ENCODE results near the gene RAB23. TPM values are rescaled to one million over a fixed set of nuclear protein-coding genes. Genes with fewer than 3 reads are reported as not detected.
"Not testable (repeated sequence)": the region's sequence is repeated elsewhere in the genome, so short reads cannot be mapped to it uniquely, and the experiment has no call there.

RAB23 gene
- total RNA-seq, 1 donor from 2014 or later = 11.3 TPM

- ATAC-seq = no peak
- intact Hi-C loops (cut with DNase I) = no loop called here
- no peaks in the 10 kb centered on the region for H3K36me3 ChIP-seq
- H3K27ac ChIP-seq = no peak overlapping the region
- DNase-seq = no peak
- H3K9me3 ChIP-seq = no peaks in the 10 kb centered on the region
- no peaks in the 10 kb centered on the region for H3K4me1 ChIP-seq
- no peak for TF ChIP-seq CTCF (IDR thresholded peaks at IDR 0.05)
- no peaks in the 10 kb centered on the region for H3K27me3 ChIP-seq (ENCODE audit: low read depth)
- H3K4me3 ChIP-seq = no peak overlapping the region
Measured at GRCh38 chr6:57250348-57250747, 28.2 kb upstream of the RAB23 start.

DNA sequence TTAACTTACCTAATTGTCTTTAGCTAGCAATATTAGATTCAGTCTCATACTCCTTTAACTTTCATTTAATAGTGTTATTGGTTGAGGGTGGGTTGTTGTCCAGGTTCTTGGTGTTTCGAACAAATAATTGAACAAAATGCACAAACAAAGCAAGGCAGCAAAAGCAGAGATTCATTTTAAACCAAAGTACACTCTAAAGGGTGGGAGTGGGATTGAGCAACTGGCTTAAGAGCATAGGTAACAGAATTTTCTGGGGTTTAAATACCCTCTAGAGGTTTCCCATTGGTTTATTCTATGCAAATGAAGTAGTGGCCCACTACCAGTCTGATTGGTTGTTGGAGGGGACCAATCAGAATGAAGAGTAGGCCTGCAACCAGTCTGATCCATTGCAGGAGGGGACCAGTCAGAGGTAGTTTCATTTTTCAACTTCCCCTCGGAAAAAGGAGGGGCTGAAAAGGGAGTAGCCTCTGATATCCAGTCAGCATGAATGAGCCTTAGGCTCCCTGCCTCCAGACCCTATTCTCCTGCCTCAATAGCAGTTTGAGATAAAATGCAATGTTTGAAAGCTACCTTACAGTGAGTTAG, 26.3 kb upstream of the RAB23 start:
- Histone ChIP-seq H3K27ac (no peak overlapping the region), H3K4me3 (no peak overlapping the region), H3K27me3 (ENCODE audit: low read depth) (no peaks in the 10 kb centered on the region), H3K4me1 (no peaks in the 10 kb centered on the region), H3K9me3 (no peaks in the 10 kb centered on the region), H3K36me3 (no peaks in the 10 kb centered on the region)
- DNase-seq = no peak
- no peak for ATAC-seq
- intact Hi-C loops (cut with DNase I) = no loop called here
- no peak for TF ChIP-seq CTCF (IDR thresholded peaks at IDR 0.05)

DNA sequence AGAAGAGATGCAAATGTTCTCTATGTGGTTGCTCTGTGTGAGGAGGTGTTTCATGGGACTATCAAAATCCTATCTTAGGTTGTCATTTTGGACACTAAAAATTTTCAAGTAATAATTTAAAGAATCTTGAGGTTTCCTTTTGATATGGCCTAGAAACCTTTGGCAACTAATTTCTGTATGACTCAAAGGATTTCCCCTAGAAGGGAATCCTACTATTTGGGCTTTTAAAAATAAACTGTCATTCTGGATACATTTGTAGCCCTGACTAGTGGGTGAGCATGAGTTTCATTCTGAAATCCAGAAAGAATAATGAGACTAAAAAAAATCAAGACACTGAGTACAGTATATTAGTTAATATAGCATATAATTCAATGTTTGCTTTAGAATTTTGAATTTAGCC, 25.5 kb upstream of the RAB23 start:
- Histone ChIP-seq H3K27me3 (ENCODE audit: low read depth) (no peaks in the 10 kb centered on the region), H3K27ac (no peak overlapping the region), H3K9me3 (no peaks in the 10 kb centered on the region), H3K4me1 (no peaks in the 10 kb centered on the region), H3K4me3 (no peak overlapping the region), H3K36me3 (no peaks in the 10 kb centered on the region)
- DNase-seq (no peak), ATAC-seq (no peak)
- intact Hi-C loops (cut with DNase I) = no loop called here
- TF ChIP-seq CTCF (IDR thresholded peaks at IDR 0.05) = no peak

DNA sequence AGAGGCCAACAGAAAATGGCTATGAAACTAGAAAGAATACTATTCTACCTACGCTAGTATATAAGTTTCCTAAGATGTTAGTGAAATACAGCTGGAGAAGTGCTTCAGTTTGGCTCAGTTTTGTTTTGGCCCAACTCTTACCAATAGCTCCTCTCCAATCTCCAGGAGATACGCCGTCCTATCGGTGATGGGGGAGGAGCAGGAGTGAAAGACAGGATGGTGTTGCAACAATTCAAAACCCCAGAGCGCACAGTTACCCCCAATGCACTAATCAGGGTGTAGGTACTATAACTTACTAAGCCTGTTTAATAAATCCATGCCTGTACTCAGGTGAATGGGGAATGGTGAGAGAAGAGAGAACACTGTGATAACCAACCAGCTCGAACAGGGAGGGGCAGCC, 24.2 kb upstream of the RAB23 start:
- H3K4me3 ChIP-seq = no peak overlapping the region
- DNase-seq (no peak), ATAC-seq (no peak)
- H3K9me3 ChIP-seq = no peaks in the 10 kb centered on the region
- intact Hi-C loops (cut with DNase I) = no loop called here
- H3K36me3 ChIP-seq = no peaks in the 10 kb centered on the region
- H3K27ac ChIP-seq = no peak overlapping the region
- no peaks in the 10 kb centered on the region for H3K4me1 ChIP-seq
- TF ChIP-seq CTCF (IDR thresholded peaks at IDR 0.05) = no peak
- H3K27me3 ChIP-seq (ENCODE audit: low read depth) = no peaks in the 10 kb centered on the region

- TF ChIP-seq CTCF (IDR thresholded peaks at IDR 0.05) = no peak
Measured at GRCh38 chr6:57243954-57244353, 21.8 kb upstream of the RAB23 start.

GRCh38 chr6:57243526-57243925, 21.4 kb upstream of the RAB23 start:
- intact Hi-C loops (cut with DNase I); H3K36me3 ChIP-seq; H3K27me3 ChIP-seq (ENCODE audit: low read depth); H3K4me1 ChIP-seq; H3K27ac ChIP-seq; DNase-seq; H3K9me3 ChIP-seq; ATAC-seq; H3K4me3 ChIP-seq: not testable (repeated sequence)

More at GRCh38 chr6:57243954-57244353, 21.8 kb upstream of the RAB23 start:
- ATAC-seq = no peak
- H3K27ac ChIP-seq = no peak overlapping the region
- no peaks in the 10 kb centered on the region for H3K4me1 ChIP-seq
- intact Hi-C loops (cut with DNase I) = no loop called here
- no peaks in the 10 kb centered on the region for H3K27me3 ChIP-seq (ENCODE audit: low read depth)
- no peaks in the 10 kb centered on the region for H3K36me3 ChIP-seq
- H3K9me3 ChIP-seq = no peaks in the 10 kb centered on the region
- DNase-seq = no peak
- H3K4me3 ChIP-seq = no peak overlapping the region
